HCT116 (cell line): Measurements from ENCODE around the gene NEURL1B. TPM values are rescaled to one million over a fixed set of nuclear protein-coding genes. Genes with fewer than 3 reads are reported as not detected.

Experiments used
- CBX3 ChIP-seq: IDR thresholded peaks from 2 replicates; pipeline ENCODE4 v1.6.1; 2012; ENCODE audit warnings: low read depth
- EZH2phosphoT487 ChIP-seq: fragments of 200-600 bp; IDR thresholded peaks from 2 replicates; pipeline ENCODE4 v1.6.1; 2018; ENCODE audit warnings: antibody characterized with exemption, borderline replicate concordance
- FOSL1 ChIP-seq: IDR thresholded peaks from 2 replicates; pipeline ENCODE4 v1.6.1; 2012; ENCODE audit warnings: low read depth
- MAX ChIP-seq: IDR thresholded peaks from 2 replicates; pipeline ENCODE4 v1.6.1; 2012
- REST ChIP-seq: IDR thresholded peaks from 2 replicates; pipeline ENCODE4 v1.6.1; 2012; ENCODE audit warnings: low read depth
- YY1 ChIP-seq: IDR thresholded peaks from 2 replicates; pipeline ENCODE4 v1.6.1; 2011; ENCODE audit warnings: low read length, low read depth, moderate library complexity, mild to moderate bottlenecking; ENCODE audit not compliant: insufficient replicate concordance; ENCODE audit errors: extremely low read depth
- ZBTB33 ChIP-seq: IDR thresholded peaks from 2 replicates; pipeline ENCODE4 v1.6.1; 2011; ENCODE audit warnings: mild to moderate bottlenecking, low read length, moderate library complexity; ENCODE audit not compliant: insufficient replicate concordance; ENCODE audit errors: extremely low read depth
- total RNA-seq: library from RNA; stranded (reverse); gene quantifications from one replicate; pipeline ENCODE4 v1.2.1, GENCODE V29; 2021; ENCODE audit not compliant: unreplicated experiment

NEURL1B gene
- total RNA-seq, 1 experiment from 2014 or later: 5.8 TPM

GRCh38 chr5:172717481-172718195 lies 76.6 kb downstream of the NEURL1B start (continued):
- TF ChIP-seq FOSL1: no peak
- no peak for TF ChIP-seq YY1
- TF ChIP-seq REST: no peak
- no peak for TF ChIP-seq CBX3
- no peak for TF ChIP-seq EZH2phosphoT487
- TF ChIP-seq ZBTB33: no peak
- TF ChIP-seq MAX: no peak
